GM18519 (cell line): ENCODE measurements around the gene NCOR1.

ENCODE experiments used
- ATAC-seq: cut with Tn5 transposase; IDR thresholded peaks from one replicate; pipeline ENCODE4 v1.9.1; 2021; ENCODE audit warnings: mild to moderate bottlenecking, moderate library complexity; ENCODE audit not compliant: unreplicated experiment, low FRiP score

Gene NCOR1

DNA sequence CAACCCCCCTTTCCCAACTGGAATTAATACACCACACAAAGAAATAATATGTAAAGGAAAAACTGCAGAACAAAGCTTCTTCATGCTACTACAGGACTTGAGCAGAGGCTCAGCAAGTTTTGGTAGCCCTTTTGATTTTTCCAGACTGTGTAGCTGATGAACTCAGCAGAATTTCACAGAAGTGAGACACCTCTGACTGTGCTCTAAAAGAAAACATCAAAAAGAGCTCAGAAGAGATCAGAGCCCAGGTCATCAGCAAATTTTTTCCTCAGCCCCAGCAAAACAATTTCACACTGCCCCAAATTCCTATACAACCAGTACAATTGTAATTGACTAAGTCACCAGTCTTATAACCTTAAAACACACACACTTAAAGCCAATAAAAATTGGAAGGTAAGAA, 177.7 kb downstream of the NCOR1 start:
- ATAC-seq: no peak

GRCh38 chr17:16036261-16036660, 179.1 kb downstream of the NCOR1 start:
- no peak for ATAC-seq

DNA sequence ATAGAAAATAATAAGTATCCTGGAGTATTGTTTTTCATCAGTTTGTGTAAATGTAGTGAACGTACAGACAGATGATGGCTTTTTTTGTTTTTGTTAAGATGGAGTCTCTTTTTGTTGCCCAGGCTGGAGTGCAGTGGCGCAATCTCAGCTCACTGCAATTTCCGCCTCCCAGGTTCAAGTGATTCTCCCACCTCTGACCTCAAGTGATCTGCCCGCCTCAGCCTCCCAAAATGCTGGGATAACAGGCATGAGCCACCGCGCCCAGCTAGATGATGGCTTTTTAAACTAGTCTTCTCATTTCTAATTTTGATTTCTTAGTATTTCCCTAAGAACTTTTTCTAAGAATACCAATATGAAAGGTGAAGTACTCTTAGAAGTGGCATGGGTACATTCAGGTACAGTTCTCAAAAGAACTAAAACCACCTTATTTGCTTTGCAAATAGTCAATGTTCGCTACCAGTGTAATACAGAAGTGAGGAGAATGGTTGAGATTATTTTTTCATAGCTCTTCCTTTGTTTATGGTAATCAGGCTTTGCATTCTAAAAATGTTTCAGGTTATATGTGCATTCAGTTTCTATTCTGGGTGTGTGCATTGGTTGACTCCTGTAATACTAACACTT, 181.5 kb downstream of the NCOR1 start:
- no peak for ATAC-seq

GRCh38 chr17:16027708-16028584, 187.4 kb downstream of the NCOR1 start:
- ATAC-seq: peak; percentile 74

- no peak for ATAC-seq
Observed at GRCh38 chr17:16026895-16027294, 188.4 kb downstream of the NCOR1 start.

GRCh38 chr17:16025202-16025601, 190.1 kb downstream of the NCOR1 start:
- no peak for ATAC-seq

DNA sequence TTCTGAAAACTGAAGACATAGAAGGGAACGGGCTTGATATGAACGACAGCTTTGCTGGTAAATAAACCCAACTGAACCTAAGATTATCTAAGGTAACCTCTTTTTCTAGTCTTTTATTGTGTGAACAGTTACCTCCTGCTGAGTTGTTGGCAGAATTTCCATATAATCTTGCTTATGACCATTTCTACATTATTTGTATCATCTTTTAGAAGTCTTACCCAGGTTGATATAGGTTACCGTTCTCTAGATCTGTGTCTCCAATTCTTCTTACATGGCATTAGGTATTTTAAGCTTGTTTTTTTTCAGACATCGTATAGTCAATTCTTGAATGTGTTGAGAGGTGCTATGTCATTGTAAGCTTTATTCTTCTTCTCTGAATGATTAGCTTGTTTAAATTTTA, 191.5 kb downstream of the NCOR1 start:
- no peak for ATAC-seq

- ATAC-seq: no peak
Observed at GRCh38 chr17:16019347-16019746, 196.0 kb downstream of the NCOR1 start.

DNA sequence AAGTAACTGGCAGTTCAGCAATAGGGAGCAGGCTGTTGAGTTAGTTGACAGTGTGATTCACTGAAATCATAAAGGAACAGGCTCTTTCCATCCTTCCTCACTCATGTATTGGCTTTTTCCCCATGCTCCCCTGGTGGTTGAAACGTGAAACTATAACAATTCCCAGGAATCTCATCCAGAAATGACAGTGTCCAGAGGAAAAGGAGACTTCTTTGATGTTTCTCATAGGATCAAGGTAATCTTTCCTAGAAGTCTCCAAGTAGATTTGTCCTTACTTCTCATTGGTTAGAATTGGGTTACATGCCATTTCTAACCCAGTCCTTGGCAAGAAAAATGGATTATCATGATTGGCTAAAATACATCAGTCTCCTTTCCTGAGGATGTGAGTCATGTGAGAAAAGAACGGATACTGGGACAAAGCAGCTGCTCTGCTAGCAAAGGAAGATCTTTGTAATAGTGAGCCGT, 201.4 kb downstream of the NCOR1 start:
- ATAC-seq: no peak

DNA sequence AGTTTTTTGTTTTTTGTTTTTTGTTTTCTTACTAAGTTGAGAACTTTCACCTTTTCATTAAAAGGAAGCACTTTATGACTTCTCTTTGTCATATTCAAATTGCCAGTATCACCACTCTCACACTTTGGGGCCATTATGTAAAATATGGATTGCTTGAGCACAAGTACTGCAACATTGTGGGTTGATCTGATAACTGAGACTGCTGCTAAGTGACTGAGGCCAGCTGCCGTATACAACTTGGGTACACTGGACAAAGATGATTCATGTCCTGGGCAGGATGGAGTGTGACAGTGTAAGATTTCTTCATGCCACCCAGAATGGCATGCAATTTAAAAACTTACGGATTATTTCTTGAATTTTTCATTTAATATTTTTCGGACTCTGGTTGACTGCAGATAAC, 207.9 kb downstream of the NCOR1 start:
- no peak for ATAC-seq

GRCh38 chr17:16005636-16006035, 209.7 kb downstream of the NCOR1 start:
- ATAC-seq: no peak

DNA sequence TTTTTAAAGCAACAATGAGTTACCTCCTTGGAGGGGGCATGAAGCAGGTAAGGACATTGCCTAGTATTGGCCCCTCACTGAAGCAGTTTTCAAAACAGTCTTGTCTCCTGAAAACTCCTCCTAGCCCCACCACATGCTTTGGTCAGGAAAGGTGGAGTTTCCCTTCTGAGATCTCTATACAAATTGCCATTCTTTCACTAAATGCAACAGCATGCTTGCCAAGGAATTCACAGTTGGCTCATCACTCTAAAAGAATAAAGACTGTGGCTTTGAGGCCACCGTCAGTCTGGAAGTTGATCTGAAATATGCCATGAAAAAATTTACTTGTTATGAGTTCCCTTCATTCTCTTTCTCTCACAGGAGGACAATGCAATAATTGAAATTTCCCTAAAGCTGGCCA, 211.5 kb downstream of the NCOR1 start:
- no peak for ATAC-seq

- ATAC-seq: no peak
Observed at GRCh38 chr17:16002708-16003260, 212.6 kb downstream of the NCOR1 start.

GRCh38 chr17:16001226-16001897, 214.0 kb downstream of the NCOR1 start:
- no peak for ATAC-seq

- peak; percentile 21 for ATAC-seq
Observed at GRCh38 chr17:15999974-16000827, 215.1 kb downstream of the NCOR1 start.

DNA sequence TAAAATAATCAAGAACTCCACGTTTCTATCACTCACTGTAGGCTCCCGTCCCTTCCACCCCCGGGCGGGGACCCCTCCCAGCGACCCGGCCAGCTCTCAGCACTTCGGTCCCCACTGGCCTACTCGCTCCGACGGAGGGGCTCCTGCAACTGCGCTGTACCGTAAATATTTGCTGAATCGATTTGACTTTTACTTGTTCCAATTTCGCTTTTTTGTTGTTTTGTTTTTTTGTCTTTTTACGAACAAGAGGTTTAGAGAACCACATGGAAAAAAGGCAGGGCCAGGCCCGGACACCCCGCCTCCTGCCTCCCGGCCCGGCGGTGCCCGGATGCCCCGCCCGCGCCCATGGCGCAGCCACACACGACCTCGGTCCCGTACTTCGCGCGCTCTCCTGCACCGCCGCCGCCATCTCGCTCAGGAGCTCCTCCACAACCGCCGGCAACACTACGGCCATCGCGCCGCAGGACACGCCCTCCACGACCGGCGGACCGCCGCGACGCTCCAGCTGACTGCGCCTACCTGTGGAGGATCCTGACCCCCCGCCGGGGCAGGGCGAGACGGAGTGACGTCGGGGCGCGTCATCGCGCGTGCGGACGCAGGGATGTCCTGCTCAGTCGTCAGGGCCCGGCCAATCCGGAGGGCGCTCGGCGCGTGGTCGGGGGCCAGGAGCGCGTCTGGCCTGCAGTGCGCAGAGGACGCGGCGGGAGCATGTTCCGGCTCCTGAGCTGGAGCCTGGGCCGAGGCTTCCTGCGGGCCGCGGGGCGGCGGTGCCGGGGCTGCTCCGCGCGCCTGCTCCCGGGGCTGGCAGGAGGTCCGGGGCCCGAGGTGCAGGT, 216.0 kb downstream of the NCOR1 start, which contains the start of the genes TTC19 and ZSWIM7:
TSS of gene TTC19 (plus strand) at position 684 of the 833 bp plus-strand sequence. CDS start at position 709, 25 bp downstream.
TSS of gene ZSWIM7 (minus strand) at position 564 of the 833 bp plus-strand sequence. CDS start at position 454, 110 bp downstream.
- ATAC-seq: peak; percentile 91

GRCh38 chr17:15998031-15998562, 217.2 kb downstream of the NCOR1 start:
- no peak for ATAC-seq

DNA sequence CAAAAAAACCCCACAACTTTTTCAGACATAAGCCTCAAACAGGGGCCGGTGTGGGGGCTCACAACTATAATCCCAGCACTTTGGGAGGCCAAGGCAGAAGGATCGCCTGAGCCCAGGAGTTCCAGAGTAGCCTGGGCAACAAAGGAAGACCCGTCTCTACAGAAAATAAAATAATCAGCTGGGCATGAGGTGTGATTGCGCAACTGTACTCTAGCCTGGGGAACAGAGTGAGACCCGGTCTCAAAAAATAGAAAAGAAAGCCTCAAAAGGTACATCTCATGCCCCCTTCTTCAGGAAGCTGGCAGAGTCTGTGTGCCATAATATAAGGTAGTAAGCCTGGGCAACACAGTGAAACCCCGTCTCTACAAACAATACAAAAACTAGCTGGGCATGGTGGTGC, 219.0 kb downstream of the NCOR1 start:
- no peak for ATAC-seq
